Lower leg skin (tissue), 3 donors: Measurements from ENCODE around the gene ADM2.

Experiments
- POLR2A ChIP-seq, 2 donors: fragments of 450-650 bp; IDR thresholded peaks; one replicate each; pipeline ENCODE4 v1.6.1; 2016 to 2017; ENCODE audit warnings: antibody characterized with exemption in 2 of 2, mild to moderate bottlenecking in 1 of 2, moderate library complexity in 1 of 2
- TF ChIP-seq, protein P1 (sequence below), 3 donors: fragments of 450-650 bp; IDR thresholded peaks; one replicate each; pipeline ENCODE4 v1.5.1; 2016; ENCODE audit warnings: antibody characterized with exemption in 3 of 3, mild to moderate bottlenecking in 3 of 3, moderate library complexity in 2 of 3

DNA sequence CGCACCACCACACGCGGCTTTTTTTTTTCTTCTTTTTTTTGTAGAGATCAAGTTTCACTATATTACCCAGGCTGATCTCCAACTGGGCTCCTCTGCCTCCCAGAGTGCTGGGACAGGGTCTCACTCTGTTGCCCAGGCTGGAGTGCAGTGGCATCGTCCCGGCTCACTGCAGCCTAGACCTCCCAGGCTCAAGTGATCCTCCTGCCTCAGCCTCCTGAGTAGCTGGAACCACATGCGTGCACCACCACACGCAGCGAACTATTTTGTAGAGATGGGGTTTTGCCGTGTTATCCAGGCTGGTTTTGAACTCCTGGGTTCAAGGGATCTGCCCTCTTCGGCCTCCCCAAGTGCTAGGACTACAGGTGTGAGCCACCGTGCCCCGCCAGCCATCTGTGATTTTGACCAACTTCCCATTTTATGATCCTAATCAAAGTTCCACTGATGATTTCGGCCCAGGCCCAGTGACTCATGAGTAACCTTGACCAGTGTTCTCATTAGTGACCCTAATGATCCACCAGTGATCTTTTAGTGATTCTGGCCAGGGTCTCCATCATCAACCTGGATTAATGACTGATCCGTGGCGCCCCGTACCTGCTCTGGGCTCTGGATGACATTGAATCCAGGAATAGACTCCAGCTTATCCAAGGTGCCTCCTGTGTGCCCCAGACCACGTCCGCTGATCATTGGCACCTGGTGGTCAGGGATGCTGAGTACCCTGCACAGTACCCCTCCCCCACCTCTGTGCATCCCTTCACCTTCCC is 46.8 kb downstream of the ADM2 start:
- TF ChIP-seq, protein P1, sequence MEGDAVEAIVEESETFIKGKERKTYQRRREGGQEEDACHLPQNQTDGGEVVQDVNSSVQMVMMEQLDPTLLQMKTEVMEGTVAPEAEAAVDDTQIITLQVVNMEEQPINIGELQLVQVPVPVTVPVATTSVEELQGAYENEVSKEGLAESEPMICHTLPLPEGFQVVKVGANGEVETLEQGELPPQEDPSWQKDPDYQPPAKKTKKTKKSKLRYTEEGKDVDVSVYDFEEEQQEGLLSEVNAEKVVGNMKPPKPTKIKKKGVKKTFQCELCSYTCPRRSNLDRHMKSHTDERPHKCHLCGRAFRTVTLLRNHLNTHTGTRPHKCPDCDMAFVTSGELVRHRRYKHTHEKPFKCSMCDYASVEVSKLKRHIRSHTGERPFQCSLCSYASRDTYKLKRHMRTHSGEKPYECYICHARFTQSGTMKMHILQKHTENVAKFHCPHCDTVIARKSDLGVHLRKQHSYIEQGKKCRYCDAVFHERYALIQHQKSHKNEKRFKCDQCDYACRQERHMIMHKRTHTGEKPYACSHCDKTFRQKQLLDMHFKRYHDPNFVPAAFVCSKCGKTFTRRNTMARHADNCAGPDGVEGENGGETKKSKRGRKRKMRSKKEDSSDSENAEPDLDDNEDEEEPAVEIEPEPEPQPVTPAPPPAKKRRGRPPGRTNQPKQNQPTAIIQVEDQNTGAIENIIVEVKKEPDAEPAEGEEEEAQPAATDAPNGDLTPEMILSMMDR (IDR thresholded peaks at IDR 0.05) = no peak
- no peak for TF ChIP-seq POLR2A (IDR thresholded peaks at IDR 0.05)
